NCI-H2227 treated with DMSO at 0.1 percent for 48 hours (cell line): ENCODE results near the gene BROX.
A peak's percentile ranks its signal among the peaks of the same experiment; 100 is the strongest.

Experiments
- DNase-seq: peaks from one replicate; lab custom pipeline; 2025; lab: John Stamatoyannopoulos, UW

The BROX gene

DNA sequence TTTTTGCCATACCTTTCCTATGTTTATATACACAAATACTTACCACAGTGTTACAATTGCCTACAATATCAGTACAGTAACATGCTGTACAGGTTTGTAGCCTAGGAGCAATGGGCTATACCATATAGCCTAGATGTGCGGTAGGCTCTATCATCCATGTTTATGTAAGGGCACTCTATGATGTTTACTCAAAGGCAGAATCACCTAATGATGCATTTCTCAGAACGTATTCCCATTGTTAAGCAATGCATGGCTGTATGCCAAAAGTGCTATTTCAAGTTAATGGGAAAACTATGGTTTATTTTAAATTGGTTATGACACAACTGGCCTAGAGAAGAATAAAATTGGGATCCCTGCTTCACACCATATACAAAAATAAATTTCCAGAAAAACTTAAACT lies 65.6 kb downstream of the BROX start:
- DNase-seq: peak; percentile 28

GRCh38 chr1:222781251-222781650 lies 68.9 kb downstream of the BROX start:
- no peak for DNase-seq

- DNase-seq: no peak
Observed at GRCh38 chr1:222783051-222783450, 70.7 kb downstream of the BROX start.

GRCh38 chr1:222784371-222784770 lies 72.0 kb downstream of the BROX start:
- no peak for DNase-seq
